ENCODE data around the gene DIP2B. TPM values are rescaled to one million over a fixed set of nuclear protein-coding genes. Genes with fewer than 3 reads are reported as not detected.

Gene DIP2B
- polyA plus RNA-seq, 1 of the 3 experiments (the other 2 are of a cell fraction) = 6.6 TPM

DNA sequence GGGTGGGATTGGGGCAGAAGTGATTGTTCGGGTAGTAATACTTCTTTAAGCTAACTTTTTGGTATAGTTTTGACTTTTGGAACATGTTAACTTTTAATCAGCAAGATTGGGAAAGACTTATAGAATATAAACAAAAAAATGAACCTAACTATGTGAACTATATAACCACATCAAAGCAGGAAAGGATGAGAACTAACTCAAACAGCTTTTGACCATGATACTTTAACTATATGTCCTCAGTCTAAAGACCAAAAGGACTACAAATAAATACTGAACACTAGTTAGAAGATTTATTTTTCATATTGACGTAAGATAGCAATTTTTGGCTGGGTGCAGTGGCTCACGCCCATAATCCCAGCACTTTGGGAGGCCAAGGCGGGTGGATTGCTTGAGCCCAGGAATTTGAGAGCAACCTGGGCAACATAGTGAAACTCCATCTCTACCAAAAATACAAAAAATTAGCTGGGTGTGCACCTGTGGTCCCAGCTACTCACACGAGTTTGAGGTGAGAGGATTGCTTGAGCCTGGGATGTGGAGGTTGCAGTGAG is 150.7 kb downstream of the DIP2B start:
- TF ChIP-seq CHD2 (IDR thresholded peaks at IDR 0.05; ENCODE audit: low read length, partially characterized antibody) = no peak
- TF ChIP-seq, protein P1, sequence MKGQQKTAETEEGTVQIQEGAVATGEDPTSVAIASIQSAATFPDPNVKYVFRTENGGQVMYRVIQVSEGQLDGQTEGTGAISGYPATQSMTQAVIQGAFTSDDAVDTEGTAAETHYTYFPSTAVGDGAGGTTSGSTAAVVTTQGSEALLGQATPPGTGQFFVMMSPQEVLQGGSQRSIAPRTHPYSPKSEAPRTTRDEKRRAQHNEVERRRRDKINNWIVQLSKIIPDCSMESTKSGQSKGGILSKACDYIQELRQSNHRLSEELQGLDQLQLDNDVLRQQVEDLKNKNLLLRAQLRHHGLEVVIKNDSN (IDR thresholded peaks at IDR 0.05; ENCODE audit: borderline replicate concordance, low read depth) = no peak
- TF ChIP-seq ELF1 (IDR thresholded peaks at IDR 0.05) = no peak
- TF ChIP-seq NRF1 (IDR thresholded peaks at IDR 0.05; ENCODE audit: low read depth, low read length) = no peak
- TF ChIP-seq, protein P2, sequence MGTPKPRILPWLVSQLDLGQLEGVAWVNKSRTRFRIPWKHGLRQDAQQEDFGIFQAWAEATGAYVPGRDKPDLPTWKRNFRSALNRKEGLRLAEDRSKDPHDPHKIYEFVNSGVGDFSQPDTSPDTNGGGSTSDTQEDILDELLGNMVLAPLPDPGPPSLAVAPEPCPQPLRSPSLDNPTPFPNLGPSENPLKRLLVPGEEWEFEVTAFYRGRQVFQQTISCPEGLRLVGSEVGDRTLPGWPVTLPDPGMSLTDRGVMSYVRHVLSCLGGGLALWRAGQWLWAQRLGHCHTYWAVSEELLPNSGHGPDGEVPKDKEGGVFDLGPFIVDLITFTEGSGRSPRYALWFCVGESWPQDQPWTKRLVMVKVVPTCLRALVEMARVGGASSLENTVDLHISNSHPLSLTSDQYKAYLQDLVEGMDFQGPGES (IDR thresholded peaks at IDR 0.05; ENCODE audit: low read depth, low read length) = no peak
- no peak for TF ChIP-seq FOXM1 (IDR thresholded peaks at IDR 0.05; ENCODE audit: low read depth)
- TF ChIP-seq, protein P3, sequence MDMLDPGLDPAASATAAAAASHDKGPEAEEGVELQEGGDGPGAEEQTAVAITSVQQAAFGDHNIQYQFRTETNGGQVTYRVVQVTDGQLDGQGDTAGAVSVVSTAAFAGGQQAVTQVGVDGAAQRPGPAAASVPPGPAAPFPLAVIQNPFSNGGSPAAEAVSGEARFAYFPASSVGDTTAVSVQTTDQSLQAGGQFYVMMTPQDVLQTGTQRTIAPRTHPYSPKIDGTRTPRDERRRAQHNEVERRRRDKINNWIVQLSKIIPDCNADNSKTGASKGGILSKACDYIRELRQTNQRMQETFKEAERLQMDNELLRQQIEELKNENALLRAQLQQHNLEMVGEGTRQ (IDR thresholded peaks at IDR 0.05; ENCODE audit: borderline replicate concordance, low read depth, low read length) = no peak
- TF ChIP-seq GABPA (IDR thresholded peaks at IDR 0.05; ENCODE audit: low read depth) = no peak
- TF ChIP-seq EZH2phosphoT487 (IDR thresholded peaks at IDR 0.05; ENCODE audit: borderline replicate concordance, low read depth) = no peak
- no peak for TF ChIP-seq RFX5 (IDR thresholded peaks at IDR 0.05; ENCODE audit: low read length)
- TF ChIP-seq FOXJ3 (CRISPR knock-in tag; IDR thresholded peaks at IDR 0.05) = no peak
- TF ChIP-seq EP300 (IDR thresholded peaks at IDR 0.05; ENCODE audit: borderline replicate concordance in 1 of 2, low read depth in 1 of 2, low read length in 1 of 2) = no peak
- TF ChIP-seq, protein P4, sequence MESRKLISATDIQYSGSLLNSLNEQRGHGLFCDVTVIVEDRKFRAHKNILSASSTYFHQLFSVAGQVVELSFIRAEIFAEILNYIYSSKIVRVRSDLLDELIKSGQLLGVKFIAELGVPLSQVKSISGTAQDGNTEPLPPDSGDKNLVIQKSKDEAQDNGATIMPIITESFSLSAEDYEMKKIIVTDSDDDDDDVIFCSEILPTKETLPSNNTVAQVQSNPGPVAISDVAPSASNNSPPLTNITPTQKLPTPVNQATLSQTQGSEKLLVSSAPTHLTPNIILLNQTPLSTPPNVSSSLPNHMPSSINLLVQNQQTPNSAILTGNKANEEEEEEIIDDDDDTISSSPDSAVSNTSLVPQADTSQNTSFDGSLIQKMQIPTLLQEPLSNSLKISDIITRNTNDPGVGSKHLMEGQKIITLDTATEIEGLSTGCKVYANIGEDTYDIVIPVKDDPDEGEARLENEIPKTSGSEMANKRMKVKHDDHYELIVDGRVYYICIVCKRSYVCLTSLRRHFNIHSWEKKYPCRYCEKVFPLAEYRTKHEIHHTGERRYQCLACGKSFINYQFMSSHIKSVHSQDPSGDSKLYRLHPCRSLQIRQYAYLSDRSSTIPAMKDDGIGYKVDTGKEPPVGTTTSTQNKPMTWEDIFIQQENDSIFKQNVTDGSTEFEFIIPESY (IDR thresholded peaks at IDR 0.05; ENCODE audit: borderline replicate concordance, low read depth) = no peak
- TF ChIP-seq NFIC (IDR thresholded peaks at IDR 0.05; ENCODE audit: borderline replicate concordance) = no peak
- H3K4me1 ChIP-seq (ENCODE audit: control insufficient read depth in 1 of 2, insufficient read depth in 2 of 2, low read depth in 1 of 2, low read length in 1 of 2) = no peaks in the 10 kb centered on the region
- H3F3A ChIP-seq (replicated peaks; ENCODE audit: insufficient read depth) = no peaks in the 10 kb centered on the region
- 90% methylated on average over 5 of the region's 5 CpGs for WGBS (ENCODE audit: low lambda C conversion rate)
- 0 out of 2 replicates have a peak, but pooled peaks cover 10% of the 10 kb centered on the region for H3K79me2 ChIP-seq (ENCODE audit: insufficient read depth)
- peaks cover 2 to 10% of the 10 kb centered on the region in 2 experiments for H3K36me3 ChIP-seq (replicated peaks in 1 of 2; ENCODE audit: control insufficient read depth in 1 of 2, insufficient read depth in 2 of 2, low read length in 1 of 2)
- no peak overlapping the region for H3K4me3 ChIP-seq (ENCODE audit: low read depth in 2 of 2, low read length in 1 of 2)
- H4K20me1 ChIP-seq (ENCODE audit: insufficient read depth) = no peaks in the 10 kb centered on the region
- DNase-seq = no peak
- ChIA-PET POLR2A (no interaction called here), CTCF (interaction anchor here (0.9 kb wide), 1 partner anchor 18 kb away, joined by 3 read pairs; no protein-coding TSS in a partner anchor)
- no peak overlapping the region for H3K9ac ChIP-seq
- no peak overlapping the region for H3K27ac ChIP-seq (ENCODE audit: low read depth in 2 of 2, low read length in 1 of 2)
- no peak overlapping the region for H2AFZ ChIP-seq (ENCODE audit: low read depth)
- H3K9me2 ChIP-seq = no peaks in the 10 kb centered on the region
- no peaks in the 10 kb centered on the region for H3K27me3 ChIP-seq (ENCODE audit: insufficient read depth)
- no peaks in the 10 kb centered on the region for H3K9me3 ChIP-seq
- no peak overlapping the region for H3K4me2 ChIP-seq
